Neural cell (in vitro differentiated cells): Measurements from ENCODE around the gene ZNF764. TPM values are rescaled to one million over a fixed set of nuclear protein-coding genes. Genes with fewer than 3 reads are reported as not detected.
"Not testable (repeated sequence)": the region's sequence is repeated elsewhere in the genome, so short reads cannot be mapped to it uniquely, and the experiment has no call there.

Experiments used
- H2AFZ ChIP-seq: fragments of 200-600, 300-800 bp; sonication (generic), shearing (Covaris generic); 2 replicates; pipeline ENCODE4 v1.6.0; 2014; ENCODE audit warnings: low read depth, mild to moderate bottlenecking, antibody characterized with exemption, low read length, moderate library complexity
- H3F3A ChIP-seq: fragments of 200-600 bp; shearing (Covaris generic); 2 replicates; pipeline ENCODE4 v1.6.1; 2016; ENCODE audit warnings: mild to moderate bottlenecking, moderate library complexity, mixed read lengths, antibody characterized with exemption, low read length; ENCODE audit not compliant: insufficient read depth, poor library complexity, severe bottlenecking
- H3K27ac ChIP-seq: fragments of 200-600, 300-800 bp; sonication (generic), shearing (Covaris generic); 2 replicates; pipeline ENCODE4 v1.5.1; 2014; ENCODE audit warnings: mild to moderate bottlenecking, low read length, moderate library complexity
- H3K27me3 ChIP-seq: fragments of 300-800, 200-600 bp; sonication (generic), shearing (Covaris generic); 2 replicates; pipeline ENCODE4 v1.6.0; 2014; ENCODE audit warnings: mild to moderate bottlenecking, low read depth, low read length, moderate library complexity; ENCODE audit not compliant: insufficient read depth
- H3K36me3 ChIP-seq: fragments of 300-800, 200-600 bp; sonication (generic), shearing (Covaris generic); 2 replicates; pipeline ENCODE4 v1.5.1; 2014; ENCODE audit warnings: mild to moderate bottlenecking, antibody characterized with exemption, low read length, moderate library complexity; ENCODE audit not compliant: insufficient read depth
- H3K4me2 ChIP-seq: fragments of 300-800, 200-600 bp; sonication (generic), shearing (Covaris generic); 2 replicates; pipeline ENCODE4 v1.6.0; 2014; ENCODE audit warnings: mild to moderate bottlenecking, low read length
- H3K4me3 ChIP-seq: fragments of 300-800, 200-600 bp; sonication (generic), shearing (Covaris generic); 2 replicates; pipeline ENCODE4 v1.5.1; 2014; ENCODE audit warnings: mild to moderate bottlenecking, low read length, moderate library complexity
- H3K79me2 ChIP-seq: fragments of 200-600 bp; shearing (Covaris generic); replicated peaks from 2 replicates; pipeline ENCODE4 v1.6.0; 2014; ENCODE audit warnings: mild to moderate bottlenecking, low read length, moderate library complexity; ENCODE audit not compliant: insufficient read depth
- H3K9ac ChIP-seq: fragments of 300-800, 200-600 bp; sonication (generic), shearing (Covaris generic); 2 replicates; pipeline ENCODE4 v1.6.1; 2016; ENCODE audit warnings: mild to moderate bottlenecking, low read length, mixed read lengths
- H3K9me2 ChIP-seq: fragments of 200-600 bp; shearing (Covaris generic); 2 replicates; pipeline ENCODE4 v1.6.1; 2016; ENCODE audit warnings: mild to moderate bottlenecking, low read length, mixed read lengths; ENCODE audit not compliant: insufficient read depth
- H3K9me3 ChIP-seq: fragments of 200-600, 300-800 bp; sonication (generic), shearing (Covaris generic); 2 replicates; pipeline ENCODE4 v1.6.1; 2016; ENCODE audit warnings: mild to moderate bottlenecking, mixed run types, low read length, moderate library complexity, mixed read lengths
- H4K20me1 ChIP-seq: fragments of 200-600 bp; shearing (Covaris generic); 2 replicates; pipeline ENCODE4 v1.6.1; 2016; ENCODE audit warnings: mild to moderate bottlenecking, mixed run types; ENCODE audit not compliant: insufficient read depth
- EP300 ChIP-seq: fragments of 450-650 bp; conservative IDR thresholded peaks from 2 replicates; pipeline ENCODE4 v1.6.1; 2014; ENCODE audit warnings: antibody characterized with exemption, mild to moderate bottlenecking, moderate library complexity; ENCODE audit not compliant: poor library complexity, severe bottlenecking
- EZH2 ChIP-seq: fragments of 200-600, 300-800 bp; shearing (Covaris generic), sonication (generic); IDR thresholded peaks from 2 replicates; pipeline ENCODE4 v1.6.1; 2014; ENCODE audit warnings: antibody characterized with exemption, low read length, borderline replicate concordance, mild to moderate bottlenecking; ENCODE audit not compliant: insufficient read depth, poor library complexity, severe bottlenecking
- MXI1 ChIP-seq: fragments of 450-650 bp; conservative IDR thresholded peaks from 2 replicates; pipeline ENCODE4 v1.6.1; 2014; ENCODE audit warnings: antibody characterized with exemption, mild to moderate bottlenecking; ENCODE audit not compliant: poor library complexity, severe bottlenecking
- POLR2AphosphoS5 ChIP-seq: IDR thresholded peaks from 2 replicates; pipeline ENCODE4 v1.6.1; 2012
- RAD21 ChIP-seq: fragments of 450-650 bp; conservative IDR thresholded peaks from 2 replicates; pipeline ENCODE4 v1.6.1; 2014; ENCODE audit warnings: antibody characterized with exemption, mild to moderate bottlenecking, moderate library complexity
- SMC3 ChIP-seq: fragments of 450-650 bp; conservative IDR thresholded peaks from 2 replicates; pipeline ENCODE4 v1.6.1; 2014; ENCODE audit warnings: antibody characterized with exemption, mild to moderate bottlenecking, moderate library complexity; ENCODE audit not compliant: poor library complexity
- TAF1 ChIP-seq: IDR thresholded peaks from 2 replicates; pipeline ENCODE4 v1.6.1; 2012; ENCODE audit warnings: low read depth
- polyA plus RNA-seq: library from polyadenylated mRNA; depleted of rRNA; stranded (reverse); fragments of >200 nt; gene quantifications from 2 replicates; pipeline ENCODE4 v1.2.3, GENCODE V29; 2014
- TF ChIP-seq, protein P1 (sequence below): IDR thresholded peaks from 2 replicates; pipeline ENCODE4 v1.6.1; 2012; ENCODE audit warnings: borderline replicate concordance
- TF ChIP-seq, protein P2 (sequence below): fragments of 450-650 bp; IDR thresholded peaks from 2 replicates; pipeline ENCODE4 v1.5.1; 2014; ENCODE audit warnings: antibody characterized with exemption, mild to moderate bottlenecking, moderate library complexity; ENCODE audit not compliant: poor library complexity, severe bottlenecking

The ZNF764 gene
- polyA plus RNA-seq, 1 donor from 2014 or later = 10.5 TPM

DNA sequence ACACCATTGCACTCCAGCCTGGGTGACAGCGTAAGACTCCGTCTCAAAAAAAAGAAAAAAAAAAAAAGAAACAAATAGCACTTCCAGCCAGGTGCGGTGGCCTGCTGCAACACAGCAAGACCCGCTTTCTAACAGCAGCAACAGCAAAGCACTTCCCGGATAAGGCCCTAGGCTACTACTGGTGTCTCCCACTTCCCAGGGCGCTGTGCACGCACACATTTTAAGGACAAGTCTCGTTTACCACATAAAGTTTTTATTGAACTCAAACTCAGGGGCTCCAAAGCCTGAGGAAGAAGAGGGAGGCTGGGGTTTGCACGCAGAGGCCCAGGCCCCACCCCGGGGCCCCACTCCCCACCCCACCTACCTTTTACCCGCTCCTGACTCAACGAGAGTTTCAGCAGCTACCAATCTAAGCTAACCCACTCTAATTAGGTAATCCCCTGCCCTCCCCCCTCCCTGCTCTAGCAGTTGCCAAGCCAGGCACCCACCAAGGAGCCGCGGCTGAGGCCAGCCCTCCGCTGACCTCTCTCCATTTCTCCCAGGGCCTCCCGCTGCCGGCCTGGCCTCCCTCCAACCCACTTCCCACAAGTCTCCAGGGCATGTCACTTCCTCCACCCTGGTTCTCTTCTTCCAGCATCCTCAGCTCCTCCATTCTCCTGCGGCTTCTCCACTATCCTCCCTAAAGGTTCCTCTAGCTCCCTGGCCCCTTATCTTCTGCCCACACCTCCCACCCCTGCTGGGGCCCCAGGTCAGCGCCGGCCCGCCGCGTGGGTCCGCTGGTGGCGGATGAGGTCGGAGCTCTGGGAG lies 34.2 kb downstream of the ZNF764 start:
- H3K27ac ChIP-seq = no peak overlapping the region

DNA sequence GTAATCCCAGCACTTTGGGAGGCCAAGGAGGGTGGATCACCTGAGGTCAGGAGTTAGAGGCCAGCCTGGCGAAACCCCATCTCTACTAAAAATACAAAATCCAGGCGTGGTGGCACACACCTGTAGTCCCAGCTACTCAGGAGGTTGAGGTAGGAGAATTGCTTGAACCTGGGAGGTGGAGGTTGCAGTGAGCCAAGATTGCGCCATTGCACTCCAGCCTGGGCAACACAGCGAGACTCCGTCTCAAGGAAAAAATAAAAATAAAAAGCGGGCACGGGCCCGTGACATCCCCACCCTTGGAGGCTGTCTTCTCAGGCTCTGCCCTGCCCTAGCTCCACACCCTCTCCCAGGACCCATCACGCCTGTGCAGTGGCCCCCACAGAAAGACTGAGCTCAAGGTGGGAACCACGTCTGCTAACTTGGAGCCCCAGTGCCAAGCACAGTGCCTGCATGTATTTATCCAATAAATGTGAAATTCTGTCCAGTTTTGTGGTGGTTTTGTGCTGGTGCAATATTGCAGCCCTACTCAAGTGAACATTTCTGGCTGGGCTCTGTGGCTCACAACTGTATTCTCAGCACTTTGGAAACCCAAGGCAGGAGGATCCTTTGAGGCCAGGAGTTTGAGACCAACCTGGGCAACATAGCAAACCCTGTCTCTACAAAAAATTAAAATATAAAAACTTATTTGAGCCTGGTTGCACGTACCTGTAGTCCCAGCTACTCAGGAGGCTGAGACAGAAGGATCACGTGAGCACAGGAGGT lies 35.3 kb downstream of the ZNF764 start:
- H3K4me3 ChIP-seq, H3K4me2 ChIP-seq, H3K9ac ChIP-seq, H3K9me2 ChIP-seq, H4K20me1 ChIP-seq, H3K36me3 ChIP-seq, H3K27ac ChIP-seq, H3K79me2 ChIP-seq, H3F3A ChIP-seq, H2AFZ ChIP-seq, H3K27me3 ChIP-seq, H3K9me3 ChIP-seq: not testable (repeated sequence)

More for the DNA sequence above, 34.2 kb downstream of the ZNF764 start:
- H3K4me3 ChIP-seq = no peak overlapping the region
- H3K9me2 ChIP-seq = no peaks in the 10 kb centered on the region
- no peak overlapping the region for H2AFZ ChIP-seq
- no peak for TF ChIP-seq POLR2AphosphoS5
- no peak for TF ChIP-seq MXI1
- TF ChIP-seq EP300 = no peak
- TF ChIP-seq, protein P1, sequence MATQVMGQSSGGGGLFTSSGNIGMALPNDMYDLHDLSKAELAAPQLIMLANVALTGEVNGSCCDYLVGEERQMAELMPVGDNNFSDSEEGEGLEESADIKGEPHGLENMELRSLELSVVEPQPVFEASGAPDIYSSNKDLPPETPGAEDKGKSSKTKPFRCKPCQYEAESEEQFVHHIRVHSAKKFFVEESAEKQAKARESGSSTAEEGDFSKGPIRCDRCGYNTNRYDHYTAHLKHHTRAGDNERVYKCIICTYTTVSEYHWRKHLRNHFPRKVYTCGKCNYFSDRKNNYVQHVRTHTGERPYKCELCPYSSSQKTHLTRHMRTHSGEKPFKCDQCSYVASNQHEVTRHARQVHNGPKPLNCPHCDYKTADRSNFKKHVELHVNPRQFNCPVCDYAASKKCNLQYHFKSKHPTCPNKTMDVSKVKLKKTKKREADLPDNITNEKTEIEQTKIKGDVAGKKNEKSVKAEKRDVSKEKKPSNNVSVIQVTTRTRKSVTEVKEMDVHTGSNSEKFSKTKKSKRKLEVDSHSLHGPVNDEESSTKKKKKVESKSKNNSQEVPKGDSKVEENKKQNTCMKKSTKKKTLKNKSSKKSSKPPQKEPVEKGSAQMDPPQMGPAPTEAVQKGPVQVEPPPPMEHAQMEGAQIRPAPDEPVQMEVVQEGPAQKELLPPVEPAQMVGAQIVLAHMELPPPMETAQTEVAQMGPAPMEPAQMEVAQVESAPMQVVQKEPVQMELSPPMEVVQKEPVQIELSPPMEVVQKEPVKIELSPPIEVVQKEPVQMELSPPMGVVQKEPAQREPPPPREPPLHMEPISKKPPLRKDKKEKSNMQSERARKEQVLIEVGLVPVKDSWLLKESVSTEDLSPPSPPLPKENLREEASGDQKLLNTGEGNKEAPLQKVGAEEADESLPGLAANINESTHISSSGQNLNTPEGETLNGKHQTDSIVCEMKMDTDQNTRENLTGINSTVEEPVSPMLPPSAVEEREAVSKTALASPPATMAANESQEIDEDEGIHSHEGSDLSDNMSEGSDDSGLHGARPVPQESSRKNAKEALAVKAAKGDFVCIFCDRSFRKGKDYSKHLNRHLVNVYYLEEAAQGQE = no peak
- TF ChIP-seq EZH2 = no peak
- TF ChIP-seq TAF1 = no peak
- TF ChIP-seq, protein P2, sequence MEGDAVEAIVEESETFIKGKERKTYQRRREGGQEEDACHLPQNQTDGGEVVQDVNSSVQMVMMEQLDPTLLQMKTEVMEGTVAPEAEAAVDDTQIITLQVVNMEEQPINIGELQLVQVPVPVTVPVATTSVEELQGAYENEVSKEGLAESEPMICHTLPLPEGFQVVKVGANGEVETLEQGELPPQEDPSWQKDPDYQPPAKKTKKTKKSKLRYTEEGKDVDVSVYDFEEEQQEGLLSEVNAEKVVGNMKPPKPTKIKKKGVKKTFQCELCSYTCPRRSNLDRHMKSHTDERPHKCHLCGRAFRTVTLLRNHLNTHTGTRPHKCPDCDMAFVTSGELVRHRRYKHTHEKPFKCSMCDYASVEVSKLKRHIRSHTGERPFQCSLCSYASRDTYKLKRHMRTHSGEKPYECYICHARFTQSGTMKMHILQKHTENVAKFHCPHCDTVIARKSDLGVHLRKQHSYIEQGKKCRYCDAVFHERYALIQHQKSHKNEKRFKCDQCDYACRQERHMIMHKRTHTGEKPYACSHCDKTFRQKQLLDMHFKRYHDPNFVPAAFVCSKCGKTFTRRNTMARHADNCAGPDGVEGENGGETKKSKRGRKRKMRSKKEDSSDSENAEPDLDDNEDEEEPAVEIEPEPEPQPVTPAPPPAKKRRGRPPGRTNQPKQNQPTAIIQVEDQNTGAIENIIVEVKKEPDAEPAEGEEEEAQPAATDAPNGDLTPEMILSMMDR = no peak
- TF ChIP-seq SMC3 = no peak
- no peak for TF ChIP-seq RAD21
- H3K79me2 ChIP-seq = peaks cover 5% of the 10 kb centered on the region
- H3K4me2 ChIP-seq = no peak overlapping the region
- H3K9ac ChIP-seq = no peak overlapping the region
- no peaks in the 10 kb centered on the region for H4K20me1 ChIP-seq
- H3K9me3 ChIP-seq = no peaks in the 10 kb centered on the region
- no peaks in the 10 kb centered on the region for H3K27me3 ChIP-seq
- no peaks in the 10 kb centered on the region for H3K36me3 ChIP-seq
- H3F3A ChIP-seq = no peaks in the 10 kb centered on the region
